HG03575 (cell line): ENCODE results near the gene MKLN1.

Experiments used
- ATAC-seq: cut with Tn5 transposase; IDR thresholded peaks from one replicate; pipeline ENCODE4 v1.9.1; 2021; ENCODE audit not compliant: unreplicated experiment, insufficient number of reproducible peaks, low FRiP score; ENCODE audit errors: extremely low read depth

MKLN1 gene

GRCh38 chr7:131486346-131486745, 158.7 kb downstream of the MKLN1 start:
- ATAC-seq, result no peak

GRCh38 chr7:131487217-131487616, 159.5 kb downstream of the MKLN1 start:
- no peak for ATAC-seq

- no peak for ATAC-seq
Observed at GRCh38 chr7:131488361-131488760, 160.7 kb downstream of the MKLN1 start.

- ATAC-seq, result no peak
Observed at GRCh38 chr7:131489196-131489595, 161.5 kb downstream of the MKLN1 start.

- ATAC-seq, result no peak
Observed at GRCh38 chr7:131489881-131490280, 162.2 kb downstream of the MKLN1 start.

GRCh38 chr7:131493081-131493480, 165.4 kb downstream of the MKLN1 start:
- ATAC-seq, result no peak

GRCh38 chr7:131493581-131493980, 165.9 kb downstream of the MKLN1 start:
- ATAC-seq, result no peak

GRCh38 chr7:131494182-131494581, 166.5 kb downstream of the MKLN1 start:
- no peak for ATAC-seq

GRCh38 chr7:131495669-131496498, 168.2 kb downstream of the MKLN1 start:
- no peak for ATAC-seq

- no peak for ATAC-seq
Observed at GRCh38 chr7:131497454-131497853, 169.8 kb downstream of the MKLN1 start.

- no peak for ATAC-seq
Observed at GRCh38 chr7:131498237-131498885, 170.7 kb downstream of the MKLN1 start.

GRCh38 chr7:131499801-131500200, 172.1 kb downstream of the MKLN1 start:
- ATAC-seq, result no peak

- no peak for ATAC-seq
Observed at GRCh38 chr7:131500357-131500756, 172.7 kb downstream of the MKLN1 start.

GRCh38 chr7:131501422-131501821, 173.7 kb downstream of the MKLN1 start:
- ATAC-seq, result no peak

- ATAC-seq, result no peak
Observed at GRCh38 chr7:131501930-131502685, 174.4 kb downstream of the MKLN1 start.

GRCh38 chr7:131502810-131503508, 175.3 kb downstream of the MKLN1 start:
- ATAC-seq, result no peak

GRCh38 chr7:131503639-131504038, 176.0 kb downstream of the MKLN1 start:
- ATAC-seq, result no peak

GRCh38 chr7:131504157-131504899, 176.7 kb downstream of the MKLN1 start:
- ATAC-seq, result no peak
